Neuronal stem cell (in vitro differentiated cells): ENCODE measurements around the gene SLC39A6.

Source experiments
- DNase-seq: peaks from one replicate; pipeline ENCODE4 v3.0.0-alpha.2; 2013; ENCODE audit warnings: low spot score
- H2AFZ ChIP-seq: one replicate; pipeline ENCODE4 v1.6.1; 2013; ENCODE audit warnings: mild to moderate bottlenecking, low read length, inconsistent platforms
- H2AK5ac ChIP-seq: 2 replicates; pipeline ENCODE4 v1.6.1; 2013; ENCODE audit warnings: low read depth, mild to moderate bottlenecking, inconsistent platforms, low read length, moderate library complexity, mixed read lengths
- H2BK120ac ChIP-seq: 2 replicates; pipeline ENCODE4 v1.6.1; 2013; ENCODE audit warnings: low read depth, mild to moderate bottlenecking, inconsistent platforms, low read length, moderate library complexity, mixed read lengths
- H2BK12ac ChIP-seq: one replicate; pipeline ENCODE4 v1.6.1; 2013; ENCODE audit warnings: low read length, inconsistent platforms
- H2BK15ac ChIP-seq: 2 replicates; pipeline ENCODE4 v1.6.1; 2013; ENCODE audit warnings: mild to moderate bottlenecking, low read length, inconsistent platforms, mixed read lengths
- H2BK5ac ChIP-seq: one replicate; pipeline ENCODE4 v1.6.1; 2013; ENCODE audit warnings: inconsistent platforms, mild to moderate bottlenecking, low read length, moderate library complexity
- H3K14ac ChIP-seq: one replicate; pipeline ENCODE4 v1.6.1; 2013; ENCODE audit warnings: low read length, inconsistent platforms
- H3K18ac ChIP-seq: 2 replicates; pipeline ENCODE4 v1.6.1; 2013; ENCODE audit warnings: low read length, inconsistent platforms
- H3K23ac ChIP-seq: 2 replicates; pipeline ENCODE4 v1.6.1; 2013; ENCODE audit warnings: low read depth, mild to moderate bottlenecking, mixed read lengths, low read length, inconsistent platforms; ENCODE audit not compliant: poor library complexity
- H3K27ac ChIP-seq: replicated peaks from 3 replicates; pipeline ENCODE4 v1.5.1; 2013; ENCODE audit warnings: low read length, inconsistent platforms
- H3K27me3 ChIP-seq, 3 experiments: 2 replicates each; pipeline ENCODE4 v1.6.1; 2013; ENCODE audit warnings: low read length in 3 of 3, mild to moderate bottlenecking in 2 of 3, inconsistent platforms in 1 of 3, low read depth in 1 of 3, mixed read lengths in 1 of 3, moderate library complexity in 1 of 3; ENCODE audit not compliant: control insufficient read depth in 3 of 3, insufficient read depth in 3 of 3
- H3K36me3 ChIP-seq, 2 donors: replicated peaks in 1 of 2; 2 replicates each; pipeline ENCODE4 v1.6.1; 2013; ENCODE audit warnings: low read length in 2 of 2; ENCODE audit not compliant: control insufficient read depth in 2 of 2, insufficient read depth in 2 of 2
- H3K4ac ChIP-seq: 2 replicates; pipeline ENCODE4 v1.6.1; 2013; ENCODE audit warnings: inconsistent platforms, mild to moderate bottlenecking, low read length, moderate library complexity
- H3K4me1 ChIP-seq, 2 donors: 1 replicate in 1 of 2; 2 replicates in 1 of 2; pipeline ENCODE4 v1.6.1; 2013; ENCODE audit warnings: low read length in 2 of 2, low read depth in 1 of 2; ENCODE audit not compliant: control insufficient read depth in 2 of 2, insufficient read depth in 1 of 2
- H3K4me2 ChIP-seq: one replicate; pipeline ENCODE4 v1.6.1; 2013; ENCODE audit warnings: mild to moderate bottlenecking, low read length, inconsistent platforms; ENCODE audit not compliant: insufficient read depth, poor library complexity, severe bottlenecking
- H3K4me3 ChIP-seq, 2 donors: 2 replicates each; pipeline ENCODE4 v1.5.1; 2013; ENCODE audit warnings: low read length in 2 of 2, mild to moderate bottlenecking in 2 of 2, inconsistent platforms in 1 of 2, moderate library complexity in 1 of 2
- H3K79me1 ChIP-seq: one replicate; pipeline ENCODE4 v1.6.1; 2013; ENCODE audit warnings: low read depth, mild to moderate bottlenecking, inconsistent platforms, low read length, moderate library complexity
- H3K9ac ChIP-seq: one replicate; pipeline ENCODE4 v1.6.1; 2013; ENCODE audit warnings: mild to moderate bottlenecking, low read depth, low read length, inconsistent platforms; ENCODE audit not compliant: poor library complexity
- H3K9me3 ChIP-seq, 2 donors: replicated peaks in 1 of 2; 2 replicates each; pipeline versions ENCODE3 to v1.6.1; 2013; ENCODE audit warnings: low read length in 2 of 2, mild to moderate bottlenecking in 2 of 2, inconsistent platforms in 1 of 2, low read depth in 1 of 2, mixed read lengths in 1 of 2, moderate library complexity in 1 of 2; ENCODE audit not compliant: control insufficient read depth in 2 of 2, insufficient read depth in 1 of 2
- H4K8ac ChIP-seq: one replicate; pipeline ENCODE4 v1.6.1; 2013; ENCODE audit warnings: low read depth, mild to moderate bottlenecking, inconsistent platforms, low read length, moderate library complexity
- H4K91ac ChIP-seq: one replicate; pipeline ENCODE4 v1.6.1; 2013; ENCODE audit warnings: low read length, low read depth, mild to moderate bottlenecking, inconsistent platforms; ENCODE audit not compliant: poor library complexity
- WGBS, 2 donors: extraction: QIAGEN DNeasy Blood & Tissue Kit; methylation state at CpG; one replicate each; pipeline ENCODE4 v1.1.7; 2013; ENCODE audit warnings: missing lambda C conversion rate in 2 of 2, mixed read lengths in 1 of 2; ENCODE audit not compliant: insufficient read length in 2 of 2, insufficient replicate concordance in 1 of 2; ENCODE audit errors: extremely low coverage in 2 of 2; 5-methylcytosine and 5-hydroxymethylcytosine counted together

SLC39A6 gene

GRCh38 chr18:36162981-36163380 is 33.8 kb upstream of the SLC39A6 start:
- Histone ChIP-seq H3K4ac (no peak overlapping the region), H4K8ac (no peak overlapping the region), H3K36me3 (peaks cover 24 to 96% of the 10 kb centered on the region in 2 donors), H2BK5ac (no peak overlapping the region), H3K14ac (no peak overlapping the region), H2AK5ac (no peak overlapping the region), H3K9ac (no peak overlapping the region), H2BK15ac (no peak overlapping the region), H2BK12ac (no peak overlapping the region), H3K18ac (no peak overlapping the region), H3K79me1 (no peaks in the 10 kb centered on the region), H2AFZ (no peak overlapping the region), H2BK120ac (no peak overlapping the region), H3K4me3 (no peak overlapping the region), H3K27me3 (no peaks in the 10 kb centered on the region), H3K4me1 (no peaks in the 10 kb centered on the region), H3K9me3 (no peaks in the 10 kb centered on the region), H3K4me2 (no peak overlapping the region), H3K27ac (no peak overlapping the region), H3K23ac (no peak overlapping the region), H4K91ac (no peak overlapping the region)
- WGBS, 2 donors = no CpG with 5 or more reads among the region's 1 CpG
- no peak for DNase-seq

DNA sequence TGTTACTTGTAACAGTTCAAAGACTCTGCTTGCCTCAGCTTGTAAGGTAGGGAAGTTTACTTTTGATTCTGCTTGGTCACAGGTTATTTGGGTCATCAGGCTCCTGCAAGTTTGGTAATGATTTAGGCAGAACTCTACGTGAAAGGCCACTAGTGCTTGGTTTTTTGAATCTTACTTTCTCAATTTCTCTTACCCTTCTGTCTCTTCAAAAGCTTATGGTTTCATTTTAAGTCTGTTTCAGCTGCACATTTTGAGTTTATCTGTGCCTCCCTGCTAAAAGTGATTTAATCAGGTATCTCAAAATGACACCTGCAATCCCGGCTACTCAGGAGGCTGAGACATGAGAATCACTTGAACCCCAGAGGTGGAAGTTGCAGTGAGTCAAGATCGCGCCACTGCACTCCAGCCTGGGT is 31.8 kb upstream of the SLC39A6 start:
- H3K27me3 ChIP-seq = no peaks in the 10 kb centered on the region
- no peak overlapping the region for H4K91ac ChIP-seq
- no peak overlapping the region for H2BK5ac ChIP-seq
- H2AFZ ChIP-seq = no peak overlapping the region
- no peak overlapping the region for H3K4ac ChIP-seq
- H3K4me2 ChIP-seq = no peak overlapping the region
- H2AK5ac ChIP-seq = no peak overlapping the region
- no peak overlapping the region for H4K8ac ChIP-seq
- H3K4me1 ChIP-seq = no peaks in the 10 kb centered on the region
- H3K18ac ChIP-seq = no peak overlapping the region
- H3K79me1 ChIP-seq = peaks cover 1% of the 10 kb centered on the region
- H3K36me3 ChIP-seq = peaks cover 24 to 98% of the 10 kb centered on the region in 2 donors
- WGBS, 2 donors = no CpG with 5 or more reads among the region's 4 CpGs
- DNase-seq = no peak
- no peak overlapping the region for H3K27ac ChIP-seq
- H3K9me3 ChIP-seq = no peaks in the 10 kb centered on the region
- no peak overlapping the region for H3K9ac ChIP-seq
- no peak overlapping the region for H3K14ac ChIP-seq
- no peak overlapping the region for H3K4me3 ChIP-seq
- no peak overlapping the region for H2BK120ac ChIP-seq
- H2BK15ac ChIP-seq = no peak overlapping the region
- H2BK12ac ChIP-seq = no peak overlapping the region
- no peak overlapping the region for H3K23ac ChIP-seq

DNA sequence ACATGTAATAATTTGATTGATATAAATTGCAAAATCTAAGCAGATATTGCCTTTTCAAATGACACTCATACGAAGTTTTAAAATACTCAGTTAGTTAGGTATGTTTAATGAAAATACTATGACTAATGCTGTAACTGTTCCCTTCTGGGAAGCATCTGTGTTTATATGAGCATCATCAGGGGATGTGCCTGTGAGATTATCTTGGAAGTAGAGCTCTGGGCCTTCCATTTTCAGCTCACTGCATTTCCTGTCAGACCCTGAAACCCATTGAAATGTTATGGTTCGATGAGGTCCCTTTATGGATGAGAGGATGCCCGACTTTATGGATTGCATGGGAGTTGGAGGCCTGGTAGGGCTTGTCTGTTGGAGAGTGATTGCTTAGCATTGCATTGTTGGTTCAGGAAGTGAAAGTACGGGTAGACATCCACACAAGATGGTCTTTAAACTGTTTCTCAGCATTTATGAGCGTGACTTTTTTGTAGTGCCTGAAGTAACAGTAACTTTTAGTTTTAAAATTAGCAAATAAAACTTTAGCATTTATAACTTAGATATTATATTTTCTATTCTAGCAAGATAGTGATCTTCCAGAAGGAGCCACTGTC is 29.2 kb upstream of the SLC39A6 start:
- H3K14ac ChIP-seq = no peak overlapping the region
- no peak overlapping the region for H2BK5ac ChIP-seq
- H4K91ac ChIP-seq = no peak overlapping the region
- H3K23ac ChIP-seq = no peak overlapping the region
- H3K18ac ChIP-seq = no peak overlapping the region
- H2AK5ac ChIP-seq = no peak overlapping the region
- no peak overlapping the region for H2BK120ac ChIP-seq
- no peaks in the 10 kb centered on the region for H3K9me3 ChIP-seq
- no peak overlapping the region for H3K4ac ChIP-seq
- no peaks in the 10 kb centered on the region for H3K27me3 ChIP-seq
- H3K4me2 ChIP-seq = no peak overlapping the region
- no peak overlapping the region for H2BK15ac ChIP-seq
- H3K27ac ChIP-seq = no peak overlapping the region
- H2BK12ac ChIP-seq = no peak overlapping the region
- no peak for DNase-seq
- H2AFZ ChIP-seq = no peak overlapping the region
- H3K9ac ChIP-seq = no peak overlapping the region
- H3K4me1 ChIP-seq = no peaks in the 10 kb centered on the region
- H3K79me1 ChIP-seq = peaks cover 1% of the 10 kb centered on the region
- H3K36me3 ChIP-seq = peaks cover 23 to 99% of the 10 kb centered on the region in 2 donors
- WGBS, 2 donors = no CpG with 5 or more reads among the region's 5 CpGs
- no peak overlapping the region for H4K8ac ChIP-seq
- no peak overlapping the region for H3K4me3 ChIP-seq

GRCh38 chr18:36157441-36157840 is 28.3 kb upstream of the SLC39A6 start:
- no peaks in the 10 kb centered on the region for H3K9me3 ChIP-seq
- no peak overlapping the region for H4K91ac ChIP-seq
- H2AK5ac ChIP-seq = no peak overlapping the region
- peaks cover 1% of the 10 kb centered on the region for H3K79me1 ChIP-seq
- no peak overlapping the region for H2BK12ac ChIP-seq
- H3K27me3 ChIP-seq = no peaks in the 10 kb centered on the region
- no peak overlapping the region for H3K23ac ChIP-seq
- no peak overlapping the region for H3K4ac ChIP-seq
- no peaks in the 10 kb centered on the region for H3K4me1 ChIP-seq
- H4K8ac ChIP-seq = no peak overlapping the region
- no peak overlapping the region for H3K27ac ChIP-seq
- peaks cover 24 to 99% of the 10 kb centered on the region in 2 donors for H3K36me3 ChIP-seq
- no peak overlapping the region for H3K14ac ChIP-seq
- H3K4me3 ChIP-seq = no peak overlapping the region
- H2BK15ac ChIP-seq = no peak overlapping the region
- H3K18ac ChIP-seq = no peak overlapping the region
- no peak overlapping the region for H2BK5ac ChIP-seq
- no peak overlapping the region for H2AFZ ChIP-seq
- no peak overlapping the region for H3K4me2 ChIP-seq
- DNase-seq = no peak
- no peak overlapping the region for H2BK120ac ChIP-seq
- H3K9ac ChIP-seq = no peak overlapping the region
